ENCODE results near the gene C11orf98. TPM values are rescaled to one million over a fixed set of nuclear protein-coding genes. Genes with fewer than 3 reads are reported as not detected.
"Not testable (repeated sequence)": the region's sequence is repeated elsewhere in the genome, so short reads cannot be mapped to it uniquely, and the experiment has no call there.

Gene C11orf98
- total and polyA plus RNA-seq, 9 donors: 24.2 to 62.3 (median 37.1) TPM

GRCh38 chr11:62652161-62653006, 12.6 kb downstream of the C11orf98 start:
- WGBS, 3 donors: 35 to 37% (median 37%) methylated on average over 16 of the region's 16 CpGs
- peaks cover 3% of the 10 kb centered on the region for H3K4me1 ChIP-seq (ENCODE audit: insufficient read depth)
- TF ChIP-seq, protein P1, sequence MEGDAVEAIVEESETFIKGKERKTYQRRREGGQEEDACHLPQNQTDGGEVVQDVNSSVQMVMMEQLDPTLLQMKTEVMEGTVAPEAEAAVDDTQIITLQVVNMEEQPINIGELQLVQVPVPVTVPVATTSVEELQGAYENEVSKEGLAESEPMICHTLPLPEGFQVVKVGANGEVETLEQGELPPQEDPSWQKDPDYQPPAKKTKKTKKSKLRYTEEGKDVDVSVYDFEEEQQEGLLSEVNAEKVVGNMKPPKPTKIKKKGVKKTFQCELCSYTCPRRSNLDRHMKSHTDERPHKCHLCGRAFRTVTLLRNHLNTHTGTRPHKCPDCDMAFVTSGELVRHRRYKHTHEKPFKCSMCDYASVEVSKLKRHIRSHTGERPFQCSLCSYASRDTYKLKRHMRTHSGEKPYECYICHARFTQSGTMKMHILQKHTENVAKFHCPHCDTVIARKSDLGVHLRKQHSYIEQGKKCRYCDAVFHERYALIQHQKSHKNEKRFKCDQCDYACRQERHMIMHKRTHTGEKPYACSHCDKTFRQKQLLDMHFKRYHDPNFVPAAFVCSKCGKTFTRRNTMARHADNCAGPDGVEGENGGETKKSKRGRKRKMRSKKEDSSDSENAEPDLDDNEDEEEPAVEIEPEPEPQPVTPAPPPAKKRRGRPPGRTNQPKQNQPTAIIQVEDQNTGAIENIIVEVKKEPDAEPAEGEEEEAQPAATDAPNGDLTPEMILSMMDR (IDR thresholded peaks at IDR 0.05): no peak
- TF ChIP-seq EP300 (IDR thresholded peaks at IDR 0.05) (no peak), POLR2A (IDR thresholded peaks at IDR 0.05) (no peak)
- peak overlapping the region; percentile 81 to 83 for H3K27ac ChIP-seq
- no peaks in the 10 kb centered on the region for H3K9me3 ChIP-seq
- DNase-seq: no peak
- H3K36me3 ChIP-seq: peaks cover 2% of the 10 kb centered on the region
- H3K4me3 ChIP-seq: peak overlapping the region; percentile 84
- intact Hi-C loops (cut with DNase I): no loop called here
- H3K27me3 ChIP-seq: no peaks in the 10 kb centered on the region

- intact Hi-C loops (cut with DNase I); H3K4me3 ChIP-seq; H3K9me3 ChIP-seq; H3K4me1 ChIP-seq (ENCODE audit: insufficient read depth); H3K27ac ChIP-seq; H3K27me3 ChIP-seq; DNase-seq; H3K36me3 ChIP-seq: not testable (repeated sequence)
- 90 to 96% (median 92%) methylated on average over 12 of the region's 12 CpGs for WGBS, 3 donors
Observed at GRCh38 chr11:62650283-62650682, 14.7 kb downstream of the C11orf98 start.

DNA sequence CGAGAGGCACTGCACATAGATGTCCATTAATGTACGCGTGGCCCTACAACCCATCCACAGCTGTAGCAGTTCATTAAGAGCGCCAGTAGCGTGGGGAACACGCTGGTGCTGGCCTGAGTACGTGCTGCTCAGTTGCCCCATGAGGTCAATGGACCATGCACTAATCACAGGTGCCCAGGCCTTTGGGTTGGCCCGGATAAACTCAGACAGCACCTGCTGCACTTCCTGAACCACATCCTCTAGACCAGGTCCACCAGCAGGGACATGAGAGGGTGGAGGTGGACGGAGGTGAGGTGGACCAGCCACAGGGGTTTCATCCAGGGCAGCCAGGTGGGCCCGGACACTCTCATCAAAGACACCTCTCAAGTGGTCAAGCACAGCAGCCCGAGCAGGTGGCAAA, 15.5 kb downstream of the C11orf98 start:
- peaks cover 8% of the 10 kb centered on the region for H3K4me1 ChIP-seq (ENCODE audit: insufficient read depth)
- H3K27me3 ChIP-seq: no peaks in the 10 kb centered on the region
- no peak overlapping the region for H3K27ac ChIP-seq
- intact Hi-C loops (cut with DNase I): no loop called here
- 82 to 87% (median 87%) methylated on average over 11 of the region's 11 CpGs for WGBS, 3 donors
- TF ChIP-seq EP300 (IDR thresholded peaks at IDR 0.05): no peak
- TF ChIP-seq, protein P1 (IDR thresholded peaks at IDR 0.05): no peak
- TF ChIP-seq POLR2A (IDR thresholded peaks at IDR 0.05): no peak
- H3K9me3 ChIP-seq: no peaks in the 10 kb centered on the region
- H3K36me3 ChIP-seq: peaks cover 2% of the 10 kb centered on the region
- no peak overlapping the region for H3K4me3 ChIP-seq
- no peak for DNase-seq

DNA sequence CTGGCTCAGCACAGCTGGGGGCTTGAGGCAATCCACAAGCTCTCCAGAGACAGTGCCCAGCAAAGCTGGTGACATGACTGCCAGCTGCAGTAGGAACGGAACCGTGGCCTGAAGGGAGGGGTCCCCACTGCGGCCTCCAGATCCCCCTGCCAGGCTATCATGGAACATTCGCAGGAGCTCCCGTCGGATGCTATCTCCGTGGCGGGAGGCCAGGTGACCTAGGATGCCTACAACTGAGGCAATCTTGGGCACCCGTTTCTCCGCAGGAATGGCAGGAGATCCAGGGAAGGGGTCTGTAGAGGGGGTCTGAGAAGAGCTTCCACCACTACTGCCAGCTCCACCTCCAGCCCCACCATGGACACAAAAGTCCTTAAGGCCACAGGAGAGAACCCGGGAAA, 16.0 kb downstream of the C11orf98 start:
- intact Hi-C loops (cut with DNase I): no loop called here
- Histone ChIP-seq H3K36me3 (peaks cover 2% of the 10 kb centered on the region), H3K27ac (no peak overlapping the region), H3K27me3 (no peaks in the 10 kb centered on the region), H3K4me1 (ENCODE audit: insufficient read depth) (peaks cover 6% of the 10 kb centered on the region), H3K4me3 (no peak overlapping the region), H3K9me3 (no peaks in the 10 kb centered on the region)
- DNase-seq: no peak
- TF ChIP-seq EP300 (IDR thresholded peaks at IDR 0.05) (no peak), POLR2A (IDR thresholded peaks at IDR 0.05) (no peak)
- TF ChIP-seq, protein P1 (IDR thresholded peaks at IDR 0.05): no peak
- 78 to 89% (median 80%) methylated on average over 11 of the region's 11 CpGs for WGBS, 3 donors
